ENCODE results near the gene PUS10.
"Not testable (repeated sequence)": the region's sequence is repeated elsewhere in the genome, so short reads cannot be mapped to it uniquely, and the experiment has no call there.

GRCh38 chr2:60932061-60932460, 86.0 kb downstream of the PUS10 start:
- TF ChIP-seq POLR2A, CTCF, POLR2AphosphoS5 (IDR thresholded peaks at IDR 0.05): not testable (repeated sequence)
